SH-SY5Y (cell line): Measurements from ENCODE around the gene CHMP6.

Source experiments
- GATA2 ChIP-seq: IDR thresholded peaks from 2 replicates; pipeline ENCODE4 v1.6.1; 2011; ENCODE audit warnings: mild to moderate bottlenecking, low read depth, low read length
- GATA3 ChIP-seq: IDR thresholded peaks from 2 replicates; pipeline ENCODE4 v1.6.1; 2011; ENCODE audit warnings: low read depth, mild to moderate bottlenecking, low read length, moderate library complexity

The CHMP6 gene

GRCh38 chr17:81018044-81018802 lies 26.6 kb downstream of the CHMP6 start:
- no peak for TF ChIP-seq GATA3
- no peak for TF ChIP-seq GATA2

GRCh38 chr17:81019563-81020442 lies 28.2 kb downstream of the CHMP6 start:
- TF ChIP-seq GATA3 (no peak), GATA2 (no peak)

- TF ChIP-seq GATA3 (no peak), GATA2 (no peak)
These were observed 28.8 kb downstream of the CHMP6 start for GRCh38 chr17:81020443-81020766.

DNA sequence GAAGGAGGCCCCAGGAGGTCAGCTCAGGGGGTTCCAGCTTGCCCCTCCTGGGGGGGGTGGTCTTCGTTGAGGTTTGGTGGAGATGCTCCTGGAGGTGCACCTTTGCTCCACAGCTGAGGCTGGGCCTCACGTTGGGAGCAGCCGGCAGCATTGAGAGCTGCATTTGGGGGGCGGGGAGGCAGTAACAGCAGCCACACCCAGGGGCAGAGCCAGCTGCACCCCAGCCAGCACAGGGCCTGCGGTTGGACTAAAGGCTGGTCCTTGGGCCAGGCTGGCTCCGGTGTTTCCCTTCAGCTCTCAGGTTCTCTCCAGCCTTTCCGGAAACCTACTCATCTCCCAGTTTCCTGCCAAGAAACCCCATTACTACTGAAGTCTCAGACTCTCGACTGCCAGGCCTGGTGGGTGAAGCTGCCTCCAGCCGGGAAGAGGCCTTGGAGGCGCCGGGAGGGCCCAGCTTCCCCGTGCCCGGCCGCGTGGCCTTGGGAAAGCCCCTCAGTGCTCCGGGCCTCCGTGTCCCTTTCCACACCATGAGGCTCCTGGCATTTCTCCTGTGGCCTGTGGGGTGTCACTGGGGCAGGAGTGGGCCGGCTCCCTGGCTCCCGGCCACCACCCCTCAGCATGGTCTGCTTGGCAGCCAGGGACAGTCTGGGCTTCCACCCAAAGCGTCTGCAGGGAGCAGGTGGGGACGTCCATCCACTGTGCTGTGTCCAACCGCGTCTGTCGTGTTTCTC lies 29.3 kb downstream of the CHMP6 start:
- TF ChIP-seq GATA2 (no peak), GATA3 (no peak)

DNA sequence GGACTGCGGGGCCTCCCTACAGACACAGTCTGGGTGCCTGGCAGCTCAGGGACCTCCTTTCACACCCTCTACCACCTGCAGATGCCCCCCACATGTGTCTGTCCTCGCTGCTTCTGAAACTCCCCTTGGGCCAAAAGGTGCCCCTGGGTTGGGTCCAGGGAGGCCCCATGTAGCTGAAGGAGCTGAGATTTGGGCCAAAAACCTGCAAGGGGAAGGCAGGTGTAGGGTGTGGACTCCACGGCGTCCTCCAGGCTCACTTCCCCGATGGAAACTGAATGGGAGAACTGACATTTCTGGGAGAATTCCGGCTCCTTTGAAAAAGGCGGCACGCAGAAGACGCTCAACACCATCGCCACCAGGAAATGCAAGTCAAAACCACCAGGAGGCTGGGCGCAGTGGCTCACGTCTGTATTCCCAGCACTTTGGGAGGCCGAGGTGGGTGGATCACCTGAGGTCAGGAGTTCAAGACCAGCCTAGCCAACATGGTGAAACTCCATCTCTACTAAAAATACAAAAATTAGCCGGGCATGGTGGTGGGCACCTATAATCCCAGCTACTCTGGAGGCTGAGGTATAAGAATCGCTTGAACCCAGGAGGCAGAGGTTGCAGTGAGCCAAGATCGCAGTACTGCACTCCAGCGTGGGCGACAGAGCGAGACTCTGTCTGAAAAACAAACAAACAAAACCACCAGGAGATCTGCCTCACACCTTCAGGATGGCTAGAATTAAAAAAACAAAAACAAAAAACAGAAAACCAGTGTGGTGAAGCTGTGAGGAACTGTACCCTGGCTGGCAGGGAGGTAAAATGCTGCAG lies 30.1 kb downstream of the CHMP6 start:
- TF ChIP-seq GATA2 (no peak), GATA3 (no peak)

GRCh38 chr17:81022344-81022676 lies 30.7 kb downstream of the CHMP6 start:
- TF ChIP-seq GATA2 (no peak), GATA3 (no peak)

DNA sequence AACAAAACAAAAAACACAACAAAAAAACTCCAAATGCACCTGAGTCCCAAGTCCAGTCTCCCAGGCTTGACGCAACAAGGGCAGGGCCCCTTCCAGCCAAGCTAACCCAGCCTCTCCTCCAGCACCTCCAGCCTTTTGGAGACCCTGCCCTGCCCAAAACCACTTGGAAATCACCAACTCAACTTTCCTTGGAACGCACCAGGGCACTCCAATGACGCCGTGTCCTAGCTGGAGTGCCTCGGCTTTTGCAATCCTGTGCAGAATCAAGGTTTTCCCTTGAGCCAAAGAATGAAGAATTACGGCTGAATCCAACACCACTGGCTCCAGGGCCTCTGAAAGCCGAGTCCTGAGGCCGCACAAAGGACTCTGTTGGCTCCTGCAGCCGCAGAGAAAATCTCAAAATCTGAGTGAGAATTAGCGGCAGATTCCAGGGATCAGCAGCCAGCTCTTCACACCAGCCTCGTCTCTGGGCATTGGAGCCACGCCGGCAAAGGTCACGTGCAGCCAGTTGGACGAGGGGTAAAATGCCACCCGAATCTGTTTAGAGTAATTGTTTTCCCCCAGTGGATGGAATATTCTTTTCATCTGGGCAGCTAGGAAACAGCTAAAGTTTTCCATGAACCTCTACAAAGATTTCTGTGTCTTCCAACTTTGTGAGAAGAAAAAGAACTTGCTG lies 33.6 kb downstream of the CHMP6 start:
- TF ChIP-seq GATA2 (no peak), GATA3 (no peak)

- TF ChIP-seq GATA2, result no peak
- no peak for TF ChIP-seq GATA3
These were observed 34.1 kb downstream of the CHMP6 start for GRCh38 chr17:81025741-81026129.

DNA sequence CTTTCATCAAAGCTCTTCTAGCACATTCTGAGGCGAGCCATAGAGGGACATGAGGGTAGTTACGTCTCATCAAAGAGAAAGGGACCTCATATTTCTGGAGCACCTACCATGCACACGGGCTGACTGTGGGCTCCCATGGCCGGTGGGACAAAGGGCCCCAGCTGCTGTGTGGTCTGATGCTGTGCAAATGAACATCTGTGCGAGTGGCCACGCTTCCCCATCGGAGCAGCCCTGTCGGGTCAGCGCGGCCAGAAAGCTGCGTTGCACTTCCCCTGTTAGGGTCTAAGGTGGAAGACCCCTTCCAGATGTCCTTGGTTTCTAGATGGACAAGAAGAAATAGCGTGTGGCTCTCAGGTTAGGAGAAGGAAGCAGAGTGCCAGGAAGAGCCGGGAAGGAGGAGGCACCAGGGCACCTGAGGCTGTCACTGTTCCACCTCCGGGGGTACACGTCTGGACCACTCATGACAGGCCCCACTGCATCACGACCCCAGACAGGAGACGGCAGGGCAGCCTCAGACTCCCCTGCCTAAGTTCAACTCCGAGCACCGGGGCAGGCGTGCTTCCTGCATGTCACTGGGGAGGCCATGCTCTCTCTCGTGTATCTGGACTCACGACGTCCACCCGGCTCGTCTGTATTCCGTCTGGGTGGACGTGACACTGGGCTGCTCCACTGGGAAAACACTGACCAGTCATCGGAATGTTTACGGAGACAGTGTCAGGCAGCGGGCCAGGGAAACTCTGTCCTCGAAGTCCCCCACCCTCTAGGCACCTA lies 34.8 kb downstream of the CHMP6 start:
- TF ChIP-seq GATA2 (no peak), GATA3 (no peak)

- TF ChIP-seq GATA3 (no peak), GATA2 (no peak)
These were observed 35.4 kb downstream of the CHMP6 start for GRCh38 chr17:81027038-81027437.

- TF ChIP-seq GATA3 (no peak), GATA2 (no peak)
These were observed 36.2 kb downstream of the CHMP6 start for GRCh38 chr17:81027591-81028505.

- TF ChIP-seq GATA2 (no peak), GATA3 (no peak)
These were observed 36.8 kb downstream of the CHMP6 start for GRCh38 chr17:81028506-81028858.
